HG02885 (cell line): ENCODE measurements around the gene ACTBL2.
"Not testable (repeated sequence)": the region's sequence is repeated elsewhere in the genome, so short reads cannot be mapped to it uniquely, and the experiment has no call there.

Experiments used
- ATAC-seq: cut with Tn5 transposase; IDR thresholded peaks from one replicate; pipeline ENCODE4 v1.9.1; 2021; ENCODE audit warnings: mild to moderate bottlenecking; ENCODE audit not compliant: unreplicated experiment, poor library complexity

The ACTBL2 gene

DNA sequence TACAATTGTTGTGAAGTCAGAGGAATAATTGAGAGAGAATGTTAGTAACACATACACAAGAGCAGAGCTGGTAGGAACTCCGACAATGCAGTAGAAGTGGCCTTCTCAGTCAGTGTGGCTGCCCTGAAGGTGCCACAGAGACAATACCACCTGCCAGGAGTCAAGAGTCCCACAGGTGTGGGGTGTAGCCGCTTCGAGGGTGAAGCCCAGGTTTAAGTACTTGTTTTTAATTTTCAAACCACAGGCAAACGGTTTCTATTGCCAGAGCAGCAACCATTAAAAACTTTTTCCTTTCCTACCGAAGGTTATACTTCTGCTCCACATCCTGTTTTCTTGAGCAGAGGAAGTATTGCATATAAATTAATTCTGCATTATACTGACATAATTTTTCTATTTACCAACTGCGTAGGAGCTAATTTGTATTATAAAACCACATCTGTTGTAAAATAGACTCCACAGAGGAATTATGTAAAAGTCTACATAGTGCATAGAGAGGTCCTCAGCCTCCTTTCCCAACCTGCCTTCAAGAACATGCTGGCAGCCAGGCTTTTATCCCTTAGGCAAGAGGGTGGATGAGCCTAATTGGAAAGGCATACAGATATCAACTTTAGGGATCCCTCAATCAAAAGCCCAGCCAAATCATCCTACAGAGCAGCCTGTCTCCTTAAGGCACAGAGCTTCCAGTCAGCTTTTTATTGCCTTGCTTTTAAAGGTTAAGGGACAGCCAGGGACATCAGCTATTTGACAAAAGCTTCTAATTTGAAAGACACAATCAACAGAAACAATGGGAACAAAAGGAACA, 12.9 kb upstream of the ACTBL2 start:
- ATAC-seq = no peak

DNA sequence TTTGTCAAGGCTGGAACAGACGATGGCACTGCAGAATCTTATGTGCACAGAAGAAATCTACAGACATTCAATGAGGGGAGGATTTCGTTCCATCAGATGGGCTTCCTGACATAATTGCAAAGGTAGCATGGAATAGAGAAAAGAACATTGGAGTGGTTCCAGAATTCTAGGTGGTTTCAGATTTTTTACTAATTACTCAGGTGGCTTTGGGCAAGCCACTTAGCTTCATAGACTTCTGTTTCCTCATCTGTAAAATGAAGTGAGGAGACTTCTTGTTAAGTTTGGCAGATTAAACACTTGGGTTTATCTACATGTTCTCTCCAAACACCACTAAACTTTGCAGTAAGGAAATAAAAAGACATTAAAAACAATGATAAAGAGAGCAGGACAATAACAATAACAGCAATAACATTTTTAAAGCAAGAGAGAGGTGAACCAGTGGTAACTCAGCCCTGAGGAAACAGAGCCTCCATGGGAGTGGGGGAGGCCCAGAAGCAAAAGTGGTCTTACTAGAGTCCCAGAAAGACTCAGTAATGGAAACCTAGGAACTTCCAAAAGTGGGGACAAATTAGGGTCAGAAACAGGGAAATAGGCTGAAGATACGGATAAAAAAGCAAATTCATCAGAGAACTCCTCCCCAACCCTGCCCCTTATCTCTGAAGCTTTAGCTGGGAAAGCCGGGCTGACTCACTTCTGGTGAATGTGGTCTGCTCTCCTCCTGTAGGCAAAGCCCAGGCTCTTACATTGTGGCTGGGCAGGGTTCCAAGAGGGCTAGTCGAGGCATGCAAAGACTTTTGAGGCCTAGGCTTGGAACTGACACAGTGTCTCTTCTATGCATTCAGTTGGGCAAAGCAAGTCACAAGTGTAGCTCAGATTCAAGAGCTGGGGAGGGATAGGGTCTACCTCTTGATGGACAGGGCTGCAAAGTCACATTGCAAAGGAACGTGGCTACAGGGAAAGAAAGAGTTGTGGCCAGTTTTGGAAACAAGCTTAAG, 11.8 kb upstream of the ACTBL2 start:
- peak; percentile 46 for ATAC-seq

DNA sequence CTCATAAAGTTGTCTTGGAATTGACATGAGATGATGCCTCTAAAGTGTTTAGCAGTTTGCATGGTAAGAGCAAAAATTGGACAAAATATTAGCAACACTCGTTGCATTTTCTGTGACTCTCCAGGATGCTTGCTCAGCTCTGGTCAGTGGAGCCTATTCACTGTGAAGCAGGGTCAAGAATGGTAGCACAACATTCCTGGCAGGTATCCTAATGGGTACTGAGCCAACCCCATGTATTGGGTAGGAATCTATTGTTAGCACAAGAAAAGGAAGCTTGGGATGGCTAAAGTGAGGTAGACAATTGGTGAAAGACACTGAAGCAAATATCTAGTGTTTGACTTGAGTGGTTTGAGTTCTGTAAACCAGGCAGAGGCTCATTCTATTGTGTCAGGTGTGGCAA, 10.4 kb upstream of the ACTBL2 start:
- no peak for ATAC-seq

DNA sequence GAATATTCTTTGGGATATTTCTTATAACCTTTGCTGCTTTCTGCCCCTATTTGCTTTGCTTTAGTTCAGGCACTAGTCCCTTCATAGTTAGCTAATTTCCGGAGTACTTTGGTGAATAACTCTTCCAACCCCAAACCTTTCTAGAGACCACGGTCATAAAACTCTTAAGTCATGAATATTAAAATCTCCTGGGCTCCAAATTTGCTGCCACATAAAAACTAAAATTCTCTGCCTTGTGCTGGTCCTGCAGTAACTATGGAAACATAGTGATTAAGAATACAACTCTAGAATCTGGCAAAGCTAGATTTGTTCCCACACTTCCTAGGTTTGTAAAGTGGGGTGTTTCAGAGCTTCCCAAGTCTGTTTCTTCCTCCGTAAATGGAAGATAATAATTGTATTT, 10.0 kb upstream of the ACTBL2 start:
- no peak for ATAC-seq

DNA sequence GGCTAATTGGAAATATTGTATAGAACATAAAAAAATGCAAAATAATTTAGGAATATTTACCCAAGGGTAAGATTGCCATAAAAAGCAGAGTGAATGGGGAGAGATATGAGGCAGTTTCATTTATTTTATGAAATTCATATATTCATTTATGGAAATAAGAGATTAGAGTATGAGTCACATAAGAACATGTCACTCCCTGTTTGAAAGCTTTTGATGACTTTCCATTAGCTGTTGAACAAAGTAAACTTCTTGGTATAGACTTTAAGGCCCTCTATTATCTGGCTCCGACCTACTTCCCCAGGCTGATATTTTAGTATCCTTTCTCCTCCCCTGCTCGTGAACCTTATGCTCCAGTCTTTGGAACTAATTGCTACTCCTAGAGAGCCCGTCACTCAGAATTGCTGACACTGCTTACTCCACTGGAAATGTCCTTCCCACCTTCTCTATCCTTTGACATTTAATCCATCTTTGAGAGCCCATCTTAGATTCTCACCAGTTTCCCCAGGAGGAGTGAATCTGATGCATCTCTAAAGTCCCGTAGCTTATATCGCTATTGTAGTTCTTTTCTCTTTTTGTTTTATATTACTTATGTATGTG, 8.9 kb upstream of the ACTBL2 start:
- no peak for ATAC-seq

DNA sequence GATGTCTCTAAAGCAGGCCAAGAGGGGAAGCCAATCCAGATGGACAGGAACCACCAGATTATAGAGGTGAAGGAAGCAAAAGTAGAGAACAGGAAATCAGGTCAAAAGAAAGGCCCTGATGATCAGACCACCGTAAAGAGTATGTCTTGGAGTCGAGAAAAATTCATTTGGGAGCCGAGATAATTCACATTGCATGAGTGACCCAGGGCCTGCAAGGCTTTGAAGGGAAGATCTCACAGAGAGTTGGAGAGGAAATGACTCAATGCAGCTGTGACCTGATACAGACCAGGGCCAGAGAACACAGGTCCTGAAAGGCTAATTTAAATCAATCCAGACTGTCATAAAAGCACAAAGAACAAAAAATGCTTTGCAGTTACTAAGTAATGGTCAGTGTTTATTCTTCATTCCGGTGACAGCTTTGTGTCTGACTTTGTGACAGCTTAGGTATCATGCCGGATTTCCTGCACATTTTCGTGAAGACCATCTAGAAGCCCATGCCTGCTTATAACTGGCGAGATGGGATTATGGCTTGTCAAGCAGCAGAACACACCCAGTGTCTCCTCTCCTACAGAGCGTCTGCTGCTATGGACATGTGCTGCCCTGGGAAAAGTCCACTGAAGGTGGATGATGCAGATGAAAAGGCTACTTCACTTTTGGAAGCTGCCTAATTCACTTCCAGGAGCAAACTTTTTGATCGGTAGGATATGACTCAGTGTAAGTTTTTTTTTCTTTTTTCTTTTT, 5.8 kb upstream of the ACTBL2 start:
- ATAC-seq = no peak

DNA sequence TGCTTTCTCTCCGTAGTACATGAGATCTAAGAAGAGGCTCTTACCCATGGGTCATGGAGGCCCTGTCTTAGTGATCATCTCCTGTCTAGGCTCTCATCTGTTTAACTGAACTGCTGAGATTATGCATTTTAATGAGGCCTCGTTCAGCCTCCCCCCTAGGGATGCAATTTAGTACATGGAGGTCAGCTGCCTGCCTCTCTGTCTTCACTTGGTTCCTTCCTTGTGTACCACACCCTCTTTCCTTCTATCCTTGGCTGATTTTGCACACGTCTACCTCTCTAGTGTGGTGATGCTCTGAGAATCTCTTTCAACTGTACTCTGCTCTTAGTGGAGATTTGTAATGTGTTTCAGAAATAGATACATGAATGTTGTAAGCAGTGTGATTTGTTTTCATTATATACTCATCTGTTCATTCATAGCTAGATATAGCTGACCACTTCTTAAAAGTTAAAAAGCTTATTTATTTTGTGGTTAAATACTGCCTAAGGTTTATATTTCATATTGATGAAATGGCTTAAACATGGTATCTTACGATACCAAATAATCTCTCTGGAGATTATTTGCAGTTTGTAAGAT, 3.5 kb upstream of the ACTBL2 start:
- ATAC-seq = no peak

DNA sequence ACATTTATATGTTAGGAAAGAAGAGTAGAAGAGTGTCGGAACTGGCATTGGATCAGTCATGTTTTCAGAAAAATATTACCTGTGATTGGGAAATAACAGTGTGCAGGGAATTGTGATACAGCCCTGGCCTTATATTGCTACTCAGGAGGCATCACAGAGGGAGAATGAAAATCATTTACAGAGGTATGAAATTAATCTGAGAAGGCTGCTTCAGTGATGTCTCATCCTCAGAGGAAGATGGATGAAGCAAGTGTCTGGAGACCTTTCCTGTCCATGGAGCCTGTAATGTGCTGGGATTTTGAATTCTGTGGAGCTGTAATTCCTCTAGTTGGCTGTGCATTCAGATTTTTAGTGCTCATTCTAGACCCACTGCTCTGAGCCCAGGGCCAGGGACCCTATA, 3.8 kb downstream of the ACTBL2 start:
- ATAC-seq = no peak

DNA sequence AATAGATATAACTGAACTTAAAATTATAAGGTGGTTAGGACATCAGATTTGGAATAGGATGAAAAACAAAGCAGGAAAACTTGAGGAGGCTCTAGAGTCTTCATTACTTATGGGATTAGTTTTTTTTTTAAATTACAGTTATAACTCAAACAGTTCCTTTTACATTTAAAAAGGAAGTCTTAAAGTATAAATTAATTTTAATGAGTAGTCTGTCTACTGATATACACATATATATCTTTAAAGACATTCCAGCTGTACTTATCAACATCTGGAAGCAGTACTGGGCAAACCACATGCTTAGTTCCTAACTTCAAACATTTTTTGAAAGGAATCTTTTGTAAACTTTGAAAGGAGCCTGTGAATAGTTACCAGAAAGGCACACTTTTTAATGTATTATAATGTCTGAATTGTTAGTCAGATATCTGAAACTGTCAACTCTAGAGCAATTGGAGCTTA, 6.0 kb downstream of the ACTBL2 start:
- ATAC-seq = no peak

DNA sequence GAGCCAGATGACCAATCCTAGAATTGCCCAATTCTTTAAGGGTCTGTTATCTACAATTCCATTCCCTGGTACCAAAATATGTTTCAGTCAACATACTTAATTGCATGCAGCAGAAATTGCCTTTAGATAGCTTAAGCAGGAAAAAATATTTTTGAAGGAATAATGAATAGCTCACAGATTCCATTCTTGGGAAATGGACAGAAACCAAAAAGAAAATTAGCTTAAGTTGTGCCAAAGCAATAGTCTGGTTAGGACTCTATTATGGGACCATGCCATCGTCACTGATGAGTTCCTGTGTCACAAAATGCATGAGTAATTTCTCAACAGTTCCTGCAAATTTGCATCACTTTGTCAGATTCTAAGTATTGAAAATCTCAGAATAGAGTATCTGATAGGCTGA, 12.3 kb downstream of the ACTBL2 start:
- no peak for ATAC-seq

DNA sequence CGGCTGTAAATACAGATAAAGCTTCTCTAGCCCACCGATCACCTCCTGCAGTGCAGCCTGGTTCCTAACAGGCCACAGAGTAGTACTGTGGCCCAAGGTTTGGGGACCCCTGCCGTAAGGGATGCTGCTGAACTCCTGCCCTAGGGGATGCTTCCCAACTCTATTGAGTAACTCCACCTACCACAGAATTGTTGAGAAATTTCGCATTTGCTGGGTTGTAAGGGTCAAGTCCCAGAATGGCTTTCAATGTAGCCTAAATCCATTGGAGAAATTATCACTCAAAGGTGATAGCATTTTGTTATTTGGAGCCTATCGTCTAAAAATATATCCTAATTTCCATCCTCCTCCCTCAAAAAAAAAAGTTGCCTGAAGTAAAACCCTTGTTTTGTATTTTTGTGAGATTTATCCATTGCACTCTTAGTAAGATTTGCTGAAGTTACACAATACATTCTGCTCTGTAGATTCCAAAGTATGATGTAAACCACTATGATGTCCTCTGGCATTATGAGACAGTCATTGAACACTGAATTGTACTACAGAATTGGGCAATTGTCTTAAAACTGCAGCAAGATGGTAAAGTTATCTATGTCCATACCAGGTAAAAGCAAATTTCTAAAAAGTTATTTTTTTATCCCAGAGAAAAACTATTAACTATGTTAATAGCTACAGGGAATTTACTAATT, 14.0 kb downstream of the ACTBL2 start:
- no peak for ATAC-seq

DNA sequence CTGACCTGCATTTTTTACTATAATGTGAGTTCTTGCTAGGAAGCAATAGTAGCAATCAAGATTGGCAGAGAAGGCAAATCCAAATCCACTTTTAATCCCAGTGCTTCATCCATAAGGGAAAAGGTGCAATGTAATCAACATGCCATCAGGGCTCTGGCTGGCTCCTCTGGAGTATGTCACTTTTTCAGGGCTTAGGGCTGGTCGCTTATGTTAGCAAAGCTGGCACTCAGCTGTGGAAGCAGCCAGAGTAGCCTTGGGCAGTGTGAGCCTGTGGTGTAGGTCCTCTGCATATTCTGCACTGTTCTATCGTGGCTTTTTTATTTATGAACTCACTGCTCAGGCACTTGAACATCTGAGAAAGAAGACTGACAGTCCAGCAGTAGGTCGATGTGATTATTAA, 16.1 kb downstream of the ACTBL2 start:
- ATAC-seq = no peak

DNA sequence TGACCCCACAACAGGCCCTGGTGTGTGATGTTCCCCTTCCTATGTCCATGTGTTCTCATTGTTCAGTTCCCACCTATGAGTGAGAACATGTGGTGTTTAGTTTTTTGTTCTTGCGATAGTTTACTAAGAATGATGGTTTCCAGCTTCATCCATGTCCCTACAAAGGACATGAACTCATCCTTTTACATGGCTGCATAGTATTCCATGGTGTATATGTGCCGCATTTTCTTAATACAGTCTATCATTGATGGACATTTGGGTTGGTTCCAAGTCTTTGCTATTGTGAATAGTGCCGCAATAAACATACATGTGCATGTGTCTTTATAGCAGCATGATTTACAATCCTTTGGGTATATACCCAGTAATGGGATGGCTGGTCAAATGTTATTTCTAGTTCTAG, 22.6 kb downstream of the ACTBL2 start:
- not testable (repeated sequence) for ATAC-seq

DNA sequence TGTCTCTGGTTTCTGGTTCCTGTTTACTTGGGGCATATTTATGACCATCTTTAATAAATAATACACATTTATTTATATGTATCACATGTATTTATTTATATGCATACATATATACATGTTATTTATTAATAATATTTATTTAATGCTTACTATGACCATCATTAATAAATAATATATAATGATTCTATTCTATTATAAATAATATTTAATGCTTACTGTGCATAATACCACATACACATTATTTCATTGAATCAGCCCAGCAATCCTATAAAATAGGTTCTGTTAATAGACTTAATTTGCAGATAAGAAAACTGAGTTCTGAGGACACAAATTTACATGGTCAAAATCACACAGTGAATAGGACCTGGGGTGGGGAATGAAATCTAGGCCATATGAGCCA, 24.2 kb downstream of the ACTBL2 start:
- no peak for ATAC-seq

DNA sequence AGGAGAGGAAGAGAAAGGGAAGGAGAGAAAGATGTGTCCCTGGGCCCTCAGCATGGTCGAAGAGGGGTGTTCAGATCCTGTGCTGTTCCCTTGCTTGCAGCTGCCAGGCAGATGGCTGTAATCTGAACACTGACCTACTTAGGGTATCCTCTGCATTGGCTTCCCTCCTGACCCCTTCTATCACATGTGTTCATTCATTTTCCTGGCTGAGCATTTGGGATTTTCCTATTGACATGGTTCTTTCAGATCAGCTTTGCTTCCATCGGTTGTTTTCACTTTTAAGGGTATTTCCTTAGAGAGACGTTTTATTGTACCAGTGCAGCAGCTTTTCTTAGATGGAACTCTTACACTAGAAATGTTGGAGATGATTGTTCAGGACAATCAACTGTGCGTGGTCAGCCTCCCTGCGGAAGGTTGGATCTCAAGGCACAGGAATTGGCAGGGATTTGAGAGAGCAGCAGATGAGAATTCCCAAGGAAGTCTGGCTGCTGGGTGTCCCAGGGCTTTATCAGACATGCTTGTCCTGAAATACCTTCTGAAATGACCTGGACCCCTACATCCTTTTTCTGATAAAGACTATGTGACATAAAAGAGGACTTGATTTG, 26.0 kb downstream of the ACTBL2 start:
- no peak for ATAC-seq

DNA sequence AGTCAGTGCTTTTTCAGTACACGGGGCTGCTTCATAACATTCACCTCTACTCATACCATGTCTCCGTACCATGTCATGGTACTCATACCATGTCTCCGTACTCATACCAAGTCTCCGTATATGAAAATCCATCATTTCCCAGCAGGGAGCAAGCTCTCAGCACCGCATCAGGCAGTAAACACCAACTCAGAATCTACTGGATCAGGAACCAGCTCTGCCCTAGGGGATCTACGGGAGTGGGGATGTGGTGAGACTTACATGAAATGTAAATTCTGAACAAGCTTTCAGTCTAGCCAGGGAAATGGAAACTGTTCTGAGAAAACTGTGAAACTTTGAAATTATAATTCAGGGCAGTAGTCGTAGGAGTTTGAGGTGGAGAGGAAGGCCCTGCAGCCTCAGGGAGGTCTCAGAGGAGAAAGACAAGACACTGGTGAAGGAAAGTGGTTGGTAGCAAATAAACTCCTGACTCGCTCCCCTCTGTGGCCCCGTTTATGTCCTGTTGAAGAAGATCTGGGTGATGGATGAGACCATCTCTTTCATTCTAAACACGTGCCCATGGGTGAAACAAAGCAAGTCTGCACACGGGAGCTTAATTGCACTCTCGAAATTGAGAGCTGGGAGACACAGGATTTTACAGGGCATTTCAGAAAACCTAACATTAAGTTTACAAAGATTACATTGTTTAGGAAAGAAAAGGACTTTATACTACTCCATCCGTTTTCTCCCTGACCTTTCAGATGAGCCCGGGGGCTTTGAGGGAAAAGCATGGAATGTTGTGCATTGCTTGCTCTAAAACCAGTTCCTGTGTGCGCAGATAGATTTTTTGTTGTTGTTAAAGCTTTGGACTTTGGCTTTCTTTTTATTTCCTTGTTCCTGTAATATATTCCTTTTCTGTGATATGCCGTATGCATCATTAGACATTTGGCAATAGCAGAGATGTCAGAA, 26.8 kb downstream of the ACTBL2 start:
- ATAC-seq = no peak

DNA sequence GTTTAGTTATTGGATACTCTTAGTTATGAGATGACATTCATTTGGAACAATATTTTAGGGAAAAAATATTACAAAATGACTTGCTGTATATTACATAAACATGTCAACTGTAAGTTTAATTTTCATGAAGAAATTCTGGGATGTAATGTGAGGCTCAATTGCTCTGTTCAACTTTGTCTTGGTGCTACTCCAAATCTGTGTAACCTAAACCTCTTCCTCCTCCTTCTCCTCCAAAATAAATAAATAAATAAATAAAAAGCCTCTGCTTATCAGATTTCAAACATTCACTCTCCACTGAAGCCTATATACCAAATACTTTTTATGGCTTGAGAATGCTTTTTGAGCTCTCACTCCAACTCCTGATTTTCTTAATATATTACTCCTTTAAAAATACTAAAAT, 27.7 kb downstream of the ACTBL2 start:
- no peak for ATAC-seq

DNA sequence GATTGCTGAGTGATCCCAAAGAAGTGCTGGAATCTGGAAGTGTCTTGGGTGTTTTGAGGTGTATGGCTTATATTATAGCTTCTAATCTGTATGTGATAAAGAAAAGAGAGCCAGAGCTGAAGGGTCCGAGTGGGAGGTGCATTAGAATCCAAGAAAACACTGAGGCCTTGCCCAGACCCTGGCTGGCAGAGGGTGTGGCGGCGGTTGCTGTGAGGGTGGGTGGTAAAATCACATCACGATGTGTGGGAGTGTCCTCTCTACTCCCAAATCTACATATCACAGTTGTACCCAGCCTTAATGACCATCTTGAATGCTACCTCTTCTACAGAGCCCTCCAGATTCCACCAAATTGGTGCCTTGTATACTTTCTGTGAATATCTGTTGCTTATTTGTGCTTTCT, 28.9 kb downstream of the ACTBL2 start:
- ATAC-seq = no peak
